MM.1S (cell line): Measurements from ENCODE around the gene LCLAT1.

Experiments used
- EZH2phosphoT487 ChIP-seq: fragments of 300-600 bp; sonication (generic); IDR thresholded peaks from 2 replicates; pipeline ENCODE4 v1.6.1; 2018; ENCODE audit warnings: antibody characterized with exemption, low read length
- TF ChIP-seq, protein P1 (sequence below): fragments of 300-600 bp; sonication (generic); IDR thresholded peaks from 2 replicates; pipeline ENCODE4 v1.5.1; 2016; ENCODE audit warnings: antibody characterized with exemption, low read length, mixed read lengths

DNA sequence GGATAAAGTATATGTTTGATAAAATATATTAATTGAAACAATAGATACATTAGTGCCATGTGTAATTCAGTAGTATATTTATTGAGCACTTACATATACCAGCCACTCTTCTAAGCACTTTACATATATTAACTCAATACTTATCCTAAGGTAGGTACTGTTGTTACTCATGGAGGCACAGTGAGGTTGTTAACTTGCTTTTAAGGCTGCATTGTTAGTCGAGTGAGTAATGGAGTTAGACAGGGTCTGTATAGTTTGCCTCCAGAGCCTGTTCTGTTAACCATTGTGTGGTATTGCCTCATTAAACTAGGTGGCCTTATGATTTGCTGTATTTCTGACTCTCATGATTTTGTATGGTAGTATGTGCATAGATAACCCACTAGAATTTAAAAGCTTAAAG, 44.2 kb downstream of the LCLAT1 start:
- TF ChIP-seq, protein P1, sequence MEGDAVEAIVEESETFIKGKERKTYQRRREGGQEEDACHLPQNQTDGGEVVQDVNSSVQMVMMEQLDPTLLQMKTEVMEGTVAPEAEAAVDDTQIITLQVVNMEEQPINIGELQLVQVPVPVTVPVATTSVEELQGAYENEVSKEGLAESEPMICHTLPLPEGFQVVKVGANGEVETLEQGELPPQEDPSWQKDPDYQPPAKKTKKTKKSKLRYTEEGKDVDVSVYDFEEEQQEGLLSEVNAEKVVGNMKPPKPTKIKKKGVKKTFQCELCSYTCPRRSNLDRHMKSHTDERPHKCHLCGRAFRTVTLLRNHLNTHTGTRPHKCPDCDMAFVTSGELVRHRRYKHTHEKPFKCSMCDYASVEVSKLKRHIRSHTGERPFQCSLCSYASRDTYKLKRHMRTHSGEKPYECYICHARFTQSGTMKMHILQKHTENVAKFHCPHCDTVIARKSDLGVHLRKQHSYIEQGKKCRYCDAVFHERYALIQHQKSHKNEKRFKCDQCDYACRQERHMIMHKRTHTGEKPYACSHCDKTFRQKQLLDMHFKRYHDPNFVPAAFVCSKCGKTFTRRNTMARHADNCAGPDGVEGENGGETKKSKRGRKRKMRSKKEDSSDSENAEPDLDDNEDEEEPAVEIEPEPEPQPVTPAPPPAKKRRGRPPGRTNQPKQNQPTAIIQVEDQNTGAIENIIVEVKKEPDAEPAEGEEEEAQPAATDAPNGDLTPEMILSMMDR = no peak
- no peak for TF ChIP-seq EZH2phosphoT487
